Adrenal gland (tissue), 12 donors: ENCODE results near the gene RTKN2. TPM values are rescaled to one million over a fixed set of nuclear protein-coding genes. Genes with fewer than 3 reads are reported as not detected.
A peak's percentile ranks its signal among the peaks of the same experiment; 100 is the strongest.

ENCODE experiments used
- DNase-seq, 7 donors: peaks; one replicate each; pipeline ENCODE4 v3.0.0-alpha.2; 2019 to 2020
- H3K27ac ChIP-seq, 5 donors: fragments of 200-600 bp; sonication (generic) in 4 of 5; 1 replicate in 3 of 5; 2 replicates in 2 of 5; pipeline versions ENCODE4 v1.5.1 to v1.8.0; 2016 to 2020; ENCODE audit warnings: mild to moderate bottlenecking in 1 of 5
- H3K27me3 ChIP-seq: fragments of 200-600 bp; 2 replicates; pipeline ENCODE4 v1.8.0; 2021
- H3K36me3 ChIP-seq, 2 donors: fragments of 200-600 bp; replicated peaks in 1 of 2; 1 replicate in 1 of 2; 2 replicates in 1 of 2; pipeline versions ENCODE4 v1.5.1 to v1.8.0; 2018 to 2022
- H3K4me1 ChIP-seq, 2 donors: fragments of 200-600 bp; replicated peaks in 1 of 2; 1 replicate in 1 of 2; 2 replicates in 1 of 2; pipeline versions ENCODE4 v1.5.1 to v1.8.0; 2018 to 2021
- H3K4me3 ChIP-seq, 4 donors: fragments of 200-600 bp; sonication (generic) in 3 of 4; one replicate each; pipeline ENCODE4 v1.5.1; 2016 to 2018
- H3K9me3 ChIP-seq, 3 donors: fragments of 200-600 bp; sonication (generic) in 1 of 3; replicated peaks in 1 of 3; 1 replicate in 2 of 3; 2 replicates in 1 of 3; pipeline versions ENCODE4 v1.5.1 to v1.8.0; 2016 to 2021
- POLR2A ChIP-seq, 2 donors: fragments of 450-650 bp; IDR thresholded peaks; one replicate each; pipeline ENCODE4 v1.6.1; 2017; ENCODE audit warnings: antibody characterized with exemption in 2 of 2, mild to moderate bottlenecking in 2 of 2, moderate library complexity in 1 of 2
- WGBS, 4 donors: extraction: QIAGEN DNeasy Blood & Tissue Kit in 2 of 4; methylation state at CpG; one replicate each; pipeline versions ENCODE4 v1.1.5 to v1.1.7; 2013 to 2017; 5-methylcytosine and 5-hydroxymethylcytosine counted together
- intact Hi-C, 2 donors: fragments of 100-400 bp; cut with DNase I; formaldehyde crosslinking; loops; one replicate each; pipeline versions ENCODE4 v1.14.1 to v1.15.0; 2022 to 2023
- polyA plus RNA-seq, 3 donors: library from polyadenylated mRNA; stranded (reverse); fragments of 200-250 nt in 2 of 3; fragments of 350-450 nt in 1 of 3; fragmentation: Illumina TruSeq in 1 of 3; extraction: RNeasy Lipid Tissue Mini Kit (QIAGEN cat#74804) in 1 of 3; gene quantifications; one replicate each; pipeline ENCODE4 v1.2.3, GENCODE V29; 2013 to 2014
- total RNA-seq, 9 donors: library from RNA; depleted of rRNA in 4 of 9; stranded (reverse); fragments of >200 nt in 4 of 9; fragments of 120-200 nt in 1 of 9; fragmentation: NEBNext Ultra II Directional in 1 of 9; extraction: Animal tissue kit (Norgen Biotek cat#: 25700) in 1 of 9; gene quantifications; one replicate each; pipeline versions ENCODE4 v1.1.0 to v1.2.4, GENCODE V29; 2013 to 2023
- TF ChIP-seq, protein P1 (sequence below), 6 experiments: fragments of 450-650 bp in 4 of 6; fragments of 200-600 bp in 2 of 6; sonication (generic) in 1 of 6; IDR thresholded peaks; 1 replicate in 5 of 6; 2 replicates in 1 of 6; pipeline versions ENCODE4 v1.5.1 to v1.8.0; 2016 to 2021; ENCODE audit warnings: antibody characterized with exemption in 6 of 6, mild to moderate bottlenecking in 2 of 6, moderate library complexity in 1 of 6
- donor health status: healthy with polysubstance abuse.
- donor health status: Bipolar disorder and iron deficiency.
- donor health status: DM: yes; HTN: yes; CAD: no.
- donor health status: DM: no; HTN: no; CAD: no.
- donor health status: DM: no; HTN: no; CAD: no.
- donor health status: DM: yes; HTN: yes; CAD: no.

RTKN2 gene
- total and polyA plus RNA-seq, 12 donors: 0.07 to 3.4 (median 0.09) TPM; not detected in 4

DNA sequence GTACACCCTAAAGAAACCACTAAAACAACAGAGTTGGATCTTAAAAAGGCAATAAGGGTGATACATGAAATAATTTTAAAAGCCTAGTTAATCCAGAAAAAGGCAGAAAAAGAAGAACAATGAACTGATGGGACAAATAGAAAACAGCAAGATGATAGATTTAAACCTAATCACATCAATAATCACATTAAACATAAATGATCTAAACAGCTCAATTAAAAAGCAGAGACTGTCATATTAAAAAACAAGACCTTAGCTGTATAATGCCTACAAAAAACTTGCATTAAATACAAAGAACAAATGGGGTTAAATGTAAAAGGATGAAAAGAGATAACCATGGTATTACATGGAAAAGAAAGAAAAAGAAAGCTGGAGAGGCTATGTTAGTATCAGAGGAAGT, 96.2 kb downstream of the RTKN2 start:
- TF ChIP-seq, protein P1, sequence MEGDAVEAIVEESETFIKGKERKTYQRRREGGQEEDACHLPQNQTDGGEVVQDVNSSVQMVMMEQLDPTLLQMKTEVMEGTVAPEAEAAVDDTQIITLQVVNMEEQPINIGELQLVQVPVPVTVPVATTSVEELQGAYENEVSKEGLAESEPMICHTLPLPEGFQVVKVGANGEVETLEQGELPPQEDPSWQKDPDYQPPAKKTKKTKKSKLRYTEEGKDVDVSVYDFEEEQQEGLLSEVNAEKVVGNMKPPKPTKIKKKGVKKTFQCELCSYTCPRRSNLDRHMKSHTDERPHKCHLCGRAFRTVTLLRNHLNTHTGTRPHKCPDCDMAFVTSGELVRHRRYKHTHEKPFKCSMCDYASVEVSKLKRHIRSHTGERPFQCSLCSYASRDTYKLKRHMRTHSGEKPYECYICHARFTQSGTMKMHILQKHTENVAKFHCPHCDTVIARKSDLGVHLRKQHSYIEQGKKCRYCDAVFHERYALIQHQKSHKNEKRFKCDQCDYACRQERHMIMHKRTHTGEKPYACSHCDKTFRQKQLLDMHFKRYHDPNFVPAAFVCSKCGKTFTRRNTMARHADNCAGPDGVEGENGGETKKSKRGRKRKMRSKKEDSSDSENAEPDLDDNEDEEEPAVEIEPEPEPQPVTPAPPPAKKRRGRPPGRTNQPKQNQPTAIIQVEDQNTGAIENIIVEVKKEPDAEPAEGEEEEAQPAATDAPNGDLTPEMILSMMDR (IDR thresholded peaks at IDR 0.05): no peak
- no peak for TF ChIP-seq POLR2A (IDR thresholded peaks at IDR 0.05)
- Histone ChIP-seq H3K36me3 (no peaks in the 10 kb centered on the region), H3K27ac (no peak overlapping the region), H3K9me3 (no peaks in the 10 kb centered on the region), H3K4me3 (no peak overlapping the region), H3K4me1 (no peaks in the 10 kb centered on the region), H3K27me3 (no peaks in the 10 kb centered on the region)
- no peak for DNase-seq
- intact Hi-C loops: no loop called here

DNA sequence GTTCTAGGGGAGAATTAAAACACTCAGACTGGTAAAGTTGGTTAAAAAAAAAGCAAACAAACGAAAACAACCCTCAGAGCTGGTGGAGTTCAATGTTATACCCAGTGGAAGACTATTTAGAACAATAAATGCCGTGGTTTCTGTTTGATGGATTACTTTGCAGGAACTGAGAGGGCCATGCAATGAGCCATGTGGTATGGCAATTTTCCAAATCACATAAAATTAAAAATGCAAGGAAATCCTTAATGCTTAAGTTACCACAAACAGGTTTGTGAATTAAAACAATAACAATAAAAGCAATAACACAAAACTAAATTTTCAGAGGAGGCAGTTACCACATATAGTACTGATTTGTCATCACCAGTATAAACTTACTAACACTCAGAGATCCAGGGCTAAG, 96.9 kb downstream of the RTKN2 start:
- H3K4me1 ChIP-seq: peaks cover 0 to 7% of the 10 kb centered on the region in 2 donors
- H3K27me3 ChIP-seq: no peaks in the 10 kb centered on the region
- WGBS, 4 donors: 44 to 54% (median 49%) methylated on average over 2 of the region's 2 CpGs
- no peak overlapping the region for H3K27ac ChIP-seq
- no peaks in the 10 kb centered on the region for H3K36me3 ChIP-seq
- intact Hi-C loops: no loop called here
- H3K9me3 ChIP-seq: no peaks in the 10 kb centered on the region
- TF ChIP-seq POLR2A (IDR thresholded peaks at IDR 0.05): no peak
- TF ChIP-seq, protein P1 (IDR thresholded peaks at IDR 0.05): no peak
- no peak overlapping the region for H3K4me3 ChIP-seq
- DNase-seq: no peak

DNA sequence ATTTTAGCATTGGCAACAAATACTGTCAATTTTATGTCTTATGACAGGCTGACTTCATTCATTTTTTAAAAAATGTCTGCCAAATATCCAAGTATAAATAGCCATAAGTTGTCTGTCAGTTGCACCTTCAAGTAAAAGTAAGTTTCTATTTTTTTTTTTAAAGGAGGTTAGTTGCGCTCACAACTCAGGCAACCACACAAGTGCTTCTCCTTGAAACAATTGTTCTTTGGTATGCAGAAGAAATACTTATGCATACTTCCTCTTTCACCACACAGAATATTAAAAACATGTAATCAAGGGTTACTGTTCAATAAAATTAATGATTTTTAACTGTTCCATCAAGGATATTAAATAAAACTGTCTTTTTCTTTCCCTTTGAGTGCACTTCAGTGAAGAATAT, 97.9 kb downstream of the RTKN2 start:
- 83 to 89% (median 87%) methylated on average over 1 of the region's 1 CpG for WGBS, 4 donors
- H3K4me1 ChIP-seq: peaks cover 0 to 14% of the 10 kb centered on the region in 2 donors
- no peak overlapping the region for H3K4me3 ChIP-seq
- TF ChIP-seq POLR2A (IDR thresholded peaks at IDR 0.05): no peak
- TF ChIP-seq, protein P1 (IDR thresholded peaks at IDR 0.05): no peak
- DNase-seq: no peak
- no peaks in the 10 kb centered on the region for H3K36me3 ChIP-seq
- no peak overlapping the region for H3K27ac ChIP-seq
- intact Hi-C loops: no loop called here
- H3K9me3 ChIP-seq: no peaks in the 10 kb centered on the region
- no peaks in the 10 kb centered on the region for H3K27me3 ChIP-seq

DNA sequence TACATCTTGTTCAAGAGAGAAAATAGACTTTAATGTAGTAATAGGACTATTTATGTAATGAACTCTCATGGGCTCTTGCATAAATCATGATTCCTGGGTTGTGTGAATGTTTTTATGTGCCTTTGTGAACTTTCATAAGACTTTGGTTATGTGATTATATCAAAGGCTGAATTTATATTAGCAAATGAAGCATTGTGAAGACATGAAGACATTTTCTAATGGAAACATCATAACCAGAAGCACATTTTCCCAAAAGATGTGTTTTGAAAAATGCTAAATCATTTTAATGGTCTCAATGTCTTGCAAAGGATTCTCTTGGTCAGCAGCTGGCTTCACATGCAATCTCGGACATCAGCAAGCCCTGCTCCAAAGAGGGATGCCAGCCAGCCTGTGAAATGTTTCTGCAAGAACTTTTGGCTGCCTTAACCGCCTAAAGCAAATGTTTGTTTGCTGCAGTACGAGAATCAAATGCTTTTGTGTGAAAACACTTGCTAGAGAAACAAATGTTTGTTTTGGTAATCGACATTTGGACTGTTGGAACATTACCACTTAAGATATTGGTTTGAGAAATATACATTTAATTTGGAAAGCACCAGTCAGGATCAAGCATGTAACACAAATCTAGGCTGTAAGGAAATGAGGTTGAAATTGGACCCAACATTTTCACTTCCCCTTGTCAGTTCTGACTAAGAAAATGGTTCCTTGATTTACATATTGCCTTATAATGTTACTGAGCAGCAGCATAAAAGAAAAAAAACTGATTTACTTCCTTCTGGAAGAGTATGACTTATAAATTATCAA, 102.1 kb downstream of the RTKN2 start:
- intact Hi-C loops: no loop called here
- Histone ChIP-seq H3K27ac (peak overlapping the region in 1 of 5 donors; percentile 43), H3K36me3 (no peaks in the 10 kb centered on the region), H3K4me3 (no peak overlapping the region), H3K27me3 (no peaks in the 10 kb centered on the region), H3K4me1 (peaks cover 0 to 14% of the 10 kb centered on the region in 2 donors), H3K9me3 (no peaks in the 10 kb centered on the region)
- no peak for DNase-seq
- WGBS, 4 donors: 46 to 60% (median 56%) methylated on average over 4 of the region's 4 CpGs
- TF ChIP-seq, protein P1 (IDR thresholded peaks at IDR 0.05): no peak
- TF ChIP-seq POLR2A (IDR thresholded peaks at IDR 0.05): no peak
